Testis (tissue), 3 donors: ENCODE results near the gene IL36G. TPM values are rescaled to one million over a fixed set of nuclear protein-coding genes. Genes with fewer than 3 reads are reported as not detected.

Experiments used
- DNase-seq: peaks from one replicate; pipeline ENCODE4 v3.0.0-alpha.2; 2019
- H3K27ac ChIP-seq, 2 donors: fragments of 200-600 bp; sonication (generic); one replicate each; pipeline ENCODE4 v1.5.1; 2019
- H3K27me3 ChIP-seq: fragments of 200-600 bp; sonication (generic); one replicate; pipeline ENCODE4 v1.5.1; 2019
- H3K36me3 ChIP-seq: fragments of 200-600 bp; sonication (generic); one replicate; pipeline ENCODE4 v1.5.1; 2017; ENCODE audit warnings: low read depth; ENCODE audit errors: missing control alignments
- H3K4me1 ChIP-seq: fragments of 200-600 bp; sonication (generic); one replicate; pipeline ENCODE4 v1.5.1; 2019
- H3K4me3 ChIP-seq, 2 donors: fragments of 200-600 bp; sonication (generic); one replicate each; pipeline ENCODE4 v1.5.1; 2017 to 2019
- H3K9me3 ChIP-seq: fragments of 200-600 bp; sonication (generic); one replicate; pipeline ENCODE4 v1.5.1; 2017
- CTCF ChIP-seq, 3 experiments: fragments of 450-650 bp in 2 of 3; fragments of 200-600 bp in 1 of 3; sonication (generic) in 1 of 3; IDR thresholded peaks; one replicate each; pipeline ENCODE4 v1.5.1; 2016 to 2019; ENCODE audit warnings: antibody characterized with exemption in 3 of 3, mild to moderate bottlenecking in 2 of 3, moderate library complexity in 1 of 3
- POLR2A ChIP-seq: fragments of 450-650 bp; IDR thresholded peaks from one replicate; pipeline ENCODE4 v1.6.1; 2017; ENCODE audit warnings: antibody characterized with exemption, mild to moderate bottlenecking, moderate library complexity
- WGBS, 2 donors: methylation state at CpG; one replicate each; pipeline ENCODE4 v1.1.5; 2018; 5-methylcytosine and 5-hydroxymethylcytosine counted together
- intact Hi-C: fragments of 100-400 bp; cut with DNase I; formaldehyde crosslinking; loops from one replicate; pipeline ENCODE4 v1.15.1; 2023; ENCODE audit warnings: low total_unique reads
- polyA plus RNA-seq: library from polyadenylated mRNA; stranded (reverse); fragments of 350-450 nt; fragmentation: Illumina TruSeq; extraction: RNeasy Lipid Tissue Mini Kit (QIAGEN cat#74804); gene quantifications from one replicate; pipeline ENCODE4 v1.2.3, GENCODE V29; 2014; ENCODE audit warnings: low read depth, low replicate concordance; ENCODE audit not compliant: insufficient read depth
- total RNA-seq, 2 donors: library from RNA; depleted of rRNA; stranded (reverse); fragments of >200 nt; gene quantifications; one replicate each; pipeline ENCODE4 v1.2.3, GENCODE V29; 2016

IL36G gene
- total and polyA plus RNA-seq, 3 donors from 2014 or later = 0.68 TPM; not detected in 2

GRCh38 chr2:112944971-112945370 lies 32.8 kb upstream of the IL36G start:
- H3K27ac ChIP-seq = no peak overlapping the region
- intact Hi-C loops = no loop called here
- H3K27me3 ChIP-seq = no peaks in the 10 kb centered on the region
- no peaks in the 10 kb centered on the region for H3K9me3 ChIP-seq
- H3K36me3 ChIP-seq = no peaks in the 10 kb centered on the region
- TF ChIP-seq POLR2A (no peak), CTCF (IDR thresholded peaks at IDR 0.05) (no peak)
- H3K4me3 ChIP-seq = no peak overlapping the region
- DNase-seq = no peak
- WGBS, 2 donors = 92 to 95% methylated on average over 1 of the region's 1 CpG
- no peaks in the 10 kb centered on the region for H3K4me1 ChIP-seq

- Histone ChIP-seq H3K9me3 (no peaks in the 10 kb centered on the region), H3K4me3 (no peak overlapping the region)
Observed at GRCh38 chr2:112946086-112946485, 31.7 kb upstream of the IL36G start.

GRCh38 chr2:112947374-112947773 lies 30.4 kb upstream of the IL36G start:
- Histone ChIP-seq H3K27me3 (no peaks in the 10 kb centered on the region), H3K4me3 (no peak overlapping the region), H3K9me3 (no peaks in the 10 kb centered on the region), H3K27ac (no peak overlapping the region), H3K36me3 (no peaks in the 10 kb centered on the region), H3K4me1 (no peaks in the 10 kb centered on the region)
- no peak for DNase-seq
- WGBS, 2 donors = 34 to 43% methylated on average over 2 of the region's 2 CpGs
- intact Hi-C loops = no loop called here
- TF ChIP-seq CTCF (IDR thresholded peaks at IDR 0.05) (no peak), POLR2A (no peak)

More at GRCh38 chr2:112946086-112946485, 31.7 kb upstream of the IL36G start:
- 80 to 93% methylated on average over 2 of the region's 2 CpGs for WGBS, 2 donors
- Histone ChIP-seq H3K27me3 (no peaks in the 10 kb centered on the region), H3K4me1 (no peaks in the 10 kb centered on the region), H3K36me3 (no peaks in the 10 kb centered on the region), H3K27ac (no peak overlapping the region)
- DNase-seq = no peak
- intact Hi-C loops = no loop called here
- TF ChIP-seq POLR2A (no peak), CTCF (IDR thresholded peaks at IDR 0.05) (no peak)

GRCh38 chr2:112949456-112949855 lies 28.4 kb upstream of the IL36G start:
- Histone ChIP-seq H3K9me3 (no peaks in the 10 kb centered on the region), H3K4me1 (no peaks in the 10 kb centered on the region), H3K4me3 (no peak overlapping the region), H3K27me3 (no peaks in the 10 kb centered on the region), H3K27ac (no peak overlapping the region), H3K36me3 (no peaks in the 10 kb centered on the region)
- 82 to 86% methylated on average over 8 of the region's 8 CpGs for WGBS, 2 donors
- intact Hi-C loops = no loop called here
- TF ChIP-seq POLR2A (no peak), CTCF (IDR thresholded peaks at IDR 0.05) (no peak)
- DNase-seq = no peak

GRCh38 chr2:112954364-112954763 lies 23.4 kb upstream of the IL36G start:
- Histone ChIP-seq H3K27me3 (no peaks in the 10 kb centered on the region), H3K4me3 (no peak overlapping the region), H3K4me1 (no peaks in the 10 kb centered on the region), H3K27ac (no peak overlapping the region), H3K9me3 (no peaks in the 10 kb centered on the region), H3K36me3 (no peaks in the 10 kb centered on the region)
- WGBS, 2 donors = 89 to 90% methylated on average over 7 of the region's 7 CpGs
- intact Hi-C loops = no loop called here
- TF ChIP-seq POLR2A = no peak
- no peak for TF ChIP-seq CTCF (IDR thresholded peaks at IDR 0.05)
- no peak for DNase-seq
